Breast epithelium (tissue), 4 donors: ENCODE measurements around the gene ZBTB14. TPM values are rescaled to one million over a fixed set of nuclear protein-coding genes. Genes with fewer than 3 reads are reported as not detected.

Experiments used
- DNase-seq, 2 donors: peaks; one replicate each; pipeline ENCODE4 v3.0.0-alpha.2; 2019; ENCODE audit warnings: low spot score in 2 of 2
- H3K27ac ChIP-seq, 2 donors: fragments of 200-600 bp; sonication (generic) in 1 of 2; one replicate each; pipeline ENCODE4 v1.5.1; 2016 to 2019; ENCODE audit warnings: mild to moderate bottlenecking in 1 of 2
- H3K27me3 ChIP-seq, 2 donors: fragments of 200-600 bp; sonication (generic) in 1 of 2; one replicate each; pipeline versions ENCODE4 v1.5.1 to v1.6.0; 2017 to 2019; ENCODE audit warnings: control low read depth in 1 of 2, mild to moderate bottlenecking in 1 of 2
- H3K36me3 ChIP-seq: fragments of 200-600 bp; one replicate; pipeline ENCODE4 v1.5.1; 2019
- H3K4me1 ChIP-seq, 2 donors: fragments of 200-600 bp; sonication (generic); one replicate each; pipeline ENCODE4 v1.5.1; 2016 to 2019; ENCODE audit warnings: control low read depth in 1 of 2
- H3K4me3 ChIP-seq, 3 donors: fragments of 200-600 bp; sonication (generic); 1 replicate in 2 of 3; 2 replicates in 1 of 3; pipeline ENCODE4 v1.5.1; 2016 to 2019; ENCODE audit warnings: mild to moderate bottlenecking in 3 of 3, moderate library complexity in 2 of 3
- H3K9me3 ChIP-seq, 2 donors: fragments of 200-600 bp; sonication (generic) in 1 of 2; one replicate each; pipeline ENCODE4 v1.5.1; 2016 to 2019; ENCODE audit warnings: control low read depth in 1 of 2
- CTCF ChIP-seq, 3 donors: fragments of 450-650 bp; IDR thresholded peaks; one replicate each; pipeline ENCODE4 v1.5.1; 2016 to 2017; ENCODE audit warnings: antibody characterized with exemption in 3 of 3, mild to moderate bottlenecking in 3 of 3, moderate library complexity in 3 of 3
- POLR2A ChIP-seq: fragments of 450-650 bp; IDR thresholded peaks from one replicate; pipeline ENCODE4 v1.6.1; 2016; ENCODE audit warnings: antibody characterized with exemption, mild to moderate bottlenecking, moderate library complexity
- POLR2AphosphoS5 ChIP-seq, 3 donors: sonication (generic); formaldehyde crosslinking; IDR thresholded peaks; one replicate each; pipeline ENCODE4 v1.6.1; 2017; ENCODE audit warnings: antibody characterized with exemption in 3 of 3
- intact Hi-C: fragments of 100-400 bp; cut with DNase I; formaldehyde crosslinking; loops from one replicate; pipeline ENCODE4 v1.15.1; 2023; ENCODE audit warnings: low total_unique reads
- total RNA-seq, 3 donors: library from RNA; depleted of rRNA; stranded (reverse); fragments of >200 nt; gene quantifications; one replicate each; pipeline ENCODE4 v1.1.0, GENCODE V29; 2016

The ZBTB14 gene
- total RNA-seq, 3 donors from 2014 or later, result 9.2 to 15.2 (median 14.9) TPM

GRCh38 chr18:5297597-5297996, 2.1 kb upstream of the ZBTB14 start:
- no peaks in the 10 kb centered on the region for H3K36me3 ChIP-seq
- H3K4me3 ChIP-seq, result no peak overlapping the region
- intact Hi-C loops, result no loop called here
- no peak for TF ChIP-seq POLR2A
- TF ChIP-seq POLR2AphosphoS5 (IDR thresholded peaks at IDR 0.05), result no peak
- no peak for TF ChIP-seq CTCF (IDR thresholded peaks at IDR 0.05)
- H3K4me1 ChIP-seq, result no peaks in the 10 kb centered on the region
- DNase-seq, result no peak
- no peaks in the 10 kb centered on the region for H3K27me3 ChIP-seq
- no peaks in the 10 kb centered on the region for H3K9me3 ChIP-seq
- peak overlapping the region; percentile 92 to 99 for H3K27ac ChIP-seq

- Histone ChIP-seq H3K27ac (peak overlapping the region; percentile 92 to 99), H3K4me1 (no peaks in the 10 kb centered on the region), H3K9me3 (no peaks in the 10 kb centered on the region), H3K36me3 (no peaks in the 10 kb centered on the region), H3K4me3 (peak overlapping the region; percentile 86 to 98 (median 90)), H3K27me3 (no peaks in the 10 kb centered on the region)
- DNase-seq, result peak; percentile 71 to 82
- intact Hi-C loops, result no loop called here
- peak; percentile 40 for TF ChIP-seq POLR2A
- TF ChIP-seq POLR2AphosphoS5 (IDR thresholded peaks at IDR 0.05), result peak; percentile 55 to 75 (median 57)
- TF ChIP-seq CTCF (IDR thresholded peaks at IDR 0.05), result no peak
These were observed 1.3 kb upstream of the ZBTB14 start for GRCh38 chr18:5296706-5297320.

- intact Hi-C loops, result no loop called here
- TF ChIP-seq POLR2A, result no peak
- TF ChIP-seq POLR2AphosphoS5 (IDR thresholded peaks at IDR 0.05), result no peak
- no peak for TF ChIP-seq CTCF (IDR thresholded peaks at IDR 0.05)
These were observed 617 bp upstream of the ZBTB14 start for GRCh38 chr18:5295981-5296705.

GRCh38 chr18:5294457-5295230, 882 bp downstream of the ZBTB14 start:
- Histone ChIP-seq H3K9me3 (no peaks in the 10 kb centered on the region), H3K4me1 (no peaks in the 10 kb centered on the region), H3K36me3 (no peaks in the 10 kb centered on the region), H3K4me3 (peak overlapping the region; percentile 80 to 98 (median 86)), H3K27me3 (no peaks in the 10 kb centered on the region), H3K27ac (peak overlapping the region; percentile 87 to 99)
- intact Hi-C loops, result no loop called here
- peak; percentile 24 to 65 (median 64) for TF ChIP-seq POLR2AphosphoS5 (IDR thresholded peaks at IDR 0.05)
- no peak for TF ChIP-seq POLR2A
- no peak for TF ChIP-seq CTCF (IDR thresholded peaks at IDR 0.05)
- DNase-seq, result peak; percentile 39 to 66

More at GRCh38 chr18:5295981-5296705, 617 bp upstream of the ZBTB14 start:
- H3K4me3 ChIP-seq, result peak overlapping the region; percentile 86 to 98 (median 90)
- H3K27ac ChIP-seq, result peak overlapping the region; percentile 92 to 99
- H3K36me3 ChIP-seq, result no peaks in the 10 kb centered on the region
- no peaks in the 10 kb centered on the region for H3K9me3 ChIP-seq
- H3K27me3 ChIP-seq, result no peaks in the 10 kb centered on the region
- peak; percentile 92 to 93 for DNase-seq
- no peaks in the 10 kb centered on the region for H3K4me1 ChIP-seq
